Psoas muscle (tissue), 8 donors: Measurements from ENCODE around the gene GOSR1. TPM values are rescaled to one million over a fixed set of nuclear protein-coding genes. Genes with fewer than 3 reads are reported as not detected.

Source experiments
- ATAC-seq, 4 donors: fragments of 200-7000 bp; cut with Tn5 transposase; one replicate each; pipeline ENCODE4 v1.9.1; 2020; ENCODE audit warnings: moderate library complexity in 3 of 4, mild to moderate bottlenecking in 2 of 4
- DNase-seq, 2 donors: peaks; one replicate each; pipeline ENCODE4 v3.0.0-alpha.2; 2020
- H3K27ac ChIP-seq: fragments of 200-600 bp; one replicate; pipeline ENCODE4 v1.8.0; 2022
- H3K27me3 ChIP-seq, 3 donors: fragments of 200-600 bp in 1 of 3; one replicate each; pipeline versions ENCODE4 v1.6.1 to v1.8.0; 2013 to 2022; ENCODE audit warnings: low read length in 2 of 3, mild to moderate bottlenecking in 2 of 3, moderate library complexity in 1 of 3; ENCODE audit not compliant: insufficient read depth in 3 of 3
- H3K36me3 ChIP-seq, 2 donors: fragments of 200-600 bp in 1 of 2; one replicate each; pipeline versions ENCODE4 v1.6.1 to v1.8.0; 2013 to 2022; ENCODE audit warnings: low read depth in 1 of 2, mild to moderate bottlenecking in 1 of 2, moderate library complexity in 1 of 2; ENCODE audit not compliant: insufficient read depth in 1 of 2
- H3K4me1 ChIP-seq: fragments of 200-600 bp; one replicate; pipeline ENCODE4 v1.8.0; 2022
- H3K4me3 ChIP-seq: fragments of 200-600 bp; one replicate; pipeline ENCODE4 v1.8.0; 2022; ENCODE audit warnings: mild to moderate bottlenecking
- H3K9me3 ChIP-seq: fragments of 200-600 bp; one replicate; pipeline ENCODE4 v1.8.0; 2022
- CTCF ChIP-seq: fragments of 200-600 bp; IDR thresholded peaks from one replicate; pipeline ENCODE4 v1.8.0; 2022; ENCODE audit warnings: antibody characterized with exemption
- WGBS, 3 donors: extraction: QIAGEN DNeasy Blood & Tissue Kit; methylation state at CpG; one replicate each; pipeline versions ENCODE4 v1.1.6 to v1.1.7; 2013; 5-methylcytosine and 5-hydroxymethylcytosine counted together
- intact Hi-C, 2 donors: fragments of 100-400 bp; cut with DNase I; formaldehyde crosslinking; loops; one replicate each; pipeline versions ENCODE4 v1.11.0 to v1.14.2; 2022
- polyA plus RNA-seq, 3 donors: library from polyadenylated mRNA; stranded (reverse); fragments of 200-250 nt; gene quantifications; one replicate each; pipeline ENCODE4 v1.2.3, GENCODE V29; 2013
- total RNA-seq, 4 donors: library from RNA; stranded (reverse); fragmentation: NEBNext Ultra II Directional in 2 of 4; extraction: Animal tissue kit (Norgen Biotek cat#: 25700) in 2 of 4; gene quantifications; one replicate each; pipeline versions ENCODE4 v1.2.1 to v1.2.4, GENCODE V29; 2021 to 2023
- donor health status: healthy with polysubstance abuse.
- donor health status: DM: no; HTN: no; CAD: no; lungs with moderate emphysema.
- donor health status: Bipolar disorder and iron deficiency.
- donor health status: healthy.
- donor health status: DM: yes; HTN: yes; CAD: no.
- donor health status: DM: no; HTN: no; CAD: no.
- donor health status: DM: no; HTN: no; CAD: no.
- donor health status: DM: yes; HTN: yes; CAD: no.

Gene GOSR1
- total and polyA plus RNA-seq, 7 donors = 10.0 to 38.2 (median 26.8) TPM

- Histone ChIP-seq H3K36me3 (no peaks in the 10 kb centered on the region), H3K4me1 (no peaks in the 10 kb centered on the region), H3K4me3 (no peak overlapping the region), H3K27me3 (no peaks in the 10 kb centered on the region), H3K9me3 (no peaks in the 10 kb centered on the region), H3K27ac (no peak overlapping the region)
- no peak for TF ChIP-seq CTCF
- ATAC-seq = no peak
- intact Hi-C loops = no loop called here
- no peak for DNase-seq
- 82 to 83% (median 83%) methylated on average over 28 to 30 of the region's 30 CpGs for WGBS, 3 donors
Observed at GRCh38 chr17:30576326-30576861, 99.2 kb downstream of the GOSR1 start.

Other genes with a start within 250 kb of the GOSR1 start
- gene SLC6A4, start 241.7 kb upstream of the GOSR1 start, total RNA-seq = not detected
- gene SLC6A4, start 241.7 kb upstream of the GOSR1 start, polyA plus RNA-seq = under 1 TPM in 2 of 3 donors, not detected in 1; 0.01 to 0.06 TPM
- gene BLMH, start 185.5 kb upstream of the GOSR1 start, total RNA-seq = 10 to 100 TPM; 21.2 to 29.2 (median 23.8) TPM
- 10 to 100 TPM; 17.0 to 33.0 (median 17.6) TPM for gene BLMH, start 185.5 kb upstream of the GOSR1 start, polyA plus RNA-seq
- gene TMIGD1, start 143.4 kb upstream of the GOSR1 start, total RNA-seq = not detected
- not detected for gene TMIGD1, start 143.4 kb upstream of the GOSR1 start, polyA plus RNA-seq
- gene CPD, start 98.5 kb upstream of the GOSR1 start, total RNA-seq = 10 to 100 TPM; 18.6 to 29.3 (median 23.1) TPM
- 10 to 100 TPM in 1 of 3 donors, 1 to 10 TPM in 2; 5.6 to 12.5 (median 7.7) TPM for gene CPD, start 98.5 kb upstream of the GOSR1 start, polyA plus RNA-seq